IPS-11a (cell line): ENCODE measurements around the gene MAGEC2.

ENCODE experiments used
- H3K4me3 ChIP-seq: one replicate; pipeline ENCODE4 v1.5.1; 2013; ENCODE audit warnings: low read depth, low read length, control low read depth

Gene MAGEC2, protein sequence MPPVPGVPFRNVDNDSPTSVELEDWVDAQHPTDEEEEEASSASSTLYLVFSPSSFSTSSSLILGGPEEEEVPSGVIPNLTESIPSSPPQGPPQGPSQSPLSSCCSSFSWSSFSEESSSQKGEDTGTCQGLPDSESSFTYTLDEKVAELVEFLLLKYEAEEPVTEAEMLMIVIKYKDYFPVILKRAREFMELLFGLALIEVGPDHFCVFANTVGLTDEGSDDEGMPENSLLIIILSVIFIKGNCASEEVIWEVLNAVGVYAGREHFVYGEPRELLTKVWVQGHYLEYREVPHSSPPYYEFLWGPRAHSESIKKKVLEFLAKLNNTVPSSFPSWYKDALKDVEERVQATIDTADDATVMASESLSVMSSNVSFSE

DNA sequence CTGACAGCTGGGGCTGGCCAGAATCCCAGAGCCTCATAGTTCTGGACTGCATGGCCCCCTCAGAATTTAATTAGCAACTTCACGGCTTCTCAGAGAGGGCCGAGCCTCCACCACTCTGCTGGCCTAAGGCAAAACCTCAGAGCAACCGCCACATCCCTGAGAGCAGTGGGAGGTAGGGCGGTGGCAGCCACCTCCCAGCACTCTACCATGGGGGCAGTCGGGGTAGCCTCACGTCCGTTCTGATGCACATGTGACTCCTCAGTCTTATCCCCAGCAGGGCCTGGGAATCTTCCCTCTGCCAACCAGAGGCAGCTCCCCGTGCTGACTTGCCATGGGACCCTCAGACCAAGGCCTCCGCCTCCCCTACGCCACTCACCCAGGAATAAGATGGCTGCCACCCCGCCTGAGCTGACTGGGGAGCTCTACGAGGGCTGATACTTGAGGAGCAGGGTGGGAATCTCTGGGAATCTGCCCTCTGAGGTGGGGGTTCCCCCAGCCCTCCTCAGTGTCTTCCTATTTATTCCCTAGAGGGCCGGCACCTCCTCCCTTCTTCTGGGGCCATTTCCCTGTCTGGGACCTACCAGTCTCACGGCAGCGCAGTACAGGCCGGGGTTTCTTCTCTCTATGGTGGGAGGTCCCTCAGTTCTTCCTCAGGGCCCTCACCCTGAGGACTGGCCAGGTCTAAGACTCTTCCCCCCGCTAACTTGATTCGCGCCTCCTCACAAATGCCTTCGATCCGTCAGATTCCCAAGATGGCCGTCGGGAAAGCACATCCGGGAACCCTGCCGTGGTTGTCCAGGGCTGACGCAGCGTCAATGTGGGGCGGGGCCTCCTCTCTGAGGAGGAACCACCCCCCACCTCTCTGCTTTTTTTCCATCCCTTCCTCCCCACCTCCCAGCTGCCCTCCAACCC, at the start of gene MAGEC2:
MAGEC2 (minus strand) TSS at position 769 of the 912 bp plus-strand sequence. CDS start 1,303 bp downstream, outside the sequence.
- no peak within 1 kb of the TSS for H3K4me3 ChIP-seq

DNA sequence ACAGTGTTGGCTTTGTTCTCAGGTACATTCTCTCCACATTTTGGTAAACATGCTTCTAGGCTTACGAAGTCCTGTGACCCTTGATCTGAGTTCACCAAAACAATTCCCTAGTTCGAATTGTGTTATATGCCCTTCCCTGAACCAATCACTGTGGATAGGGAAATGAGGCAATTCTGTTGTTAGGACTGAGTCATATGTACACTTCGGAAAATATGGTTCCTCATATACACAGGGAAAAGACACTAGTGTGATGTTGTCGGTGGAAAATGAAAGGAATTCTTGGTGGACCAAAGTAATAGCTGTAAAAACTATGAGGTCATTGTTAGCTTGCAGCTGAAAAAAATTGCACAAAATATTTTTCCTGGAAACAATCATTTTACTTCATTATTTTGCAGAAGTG, 46.6 kb upstream of the MAGEC2 start:
- H3K4me3 ChIP-seq = no peak overlapping the region

DNA sequence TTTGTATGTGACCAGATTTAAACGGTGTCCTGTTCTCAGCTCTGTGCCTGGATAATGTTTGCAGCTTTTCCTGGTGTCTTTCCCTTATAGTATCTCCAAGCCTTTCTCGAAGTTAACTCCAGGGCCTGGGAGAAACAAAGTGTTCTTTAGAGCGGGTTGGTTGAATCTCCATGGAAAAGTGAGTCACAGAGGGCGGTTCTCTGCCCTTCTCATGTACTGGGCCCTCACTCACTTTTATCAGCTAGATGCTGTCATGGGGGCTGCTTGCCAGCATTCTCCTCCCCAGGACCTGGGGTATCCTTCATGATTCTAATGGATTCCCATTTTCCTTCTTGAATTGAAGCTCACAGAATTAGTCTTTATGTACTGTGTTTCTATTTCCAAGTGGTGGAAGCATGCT, 46.1 kb upstream of the MAGEC2 start:
- H3K4me3 ChIP-seq = no peak overlapping the region

DNA sequence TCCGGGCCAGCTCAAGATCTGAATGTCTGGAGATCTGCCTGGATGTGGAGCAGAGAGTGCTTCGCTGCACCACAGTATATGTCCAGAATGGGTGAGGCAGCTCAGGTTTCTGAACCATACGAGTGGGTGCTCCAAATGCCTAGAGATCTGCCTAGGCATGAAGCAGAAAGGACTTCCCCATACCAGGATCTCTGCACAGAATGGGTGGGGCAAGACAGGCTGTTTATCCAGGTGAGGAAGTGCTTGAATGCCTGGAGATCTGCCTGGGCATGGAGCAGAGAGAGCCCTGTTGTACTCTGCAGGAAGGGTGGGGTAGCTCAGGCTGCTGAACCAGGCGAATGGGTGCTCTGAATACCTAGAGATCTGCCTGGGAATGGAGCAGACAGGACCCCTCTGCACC, 45.4 kb upstream of the MAGEC2 start:
- no peak overlapping the region for H3K4me3 ChIP-seq

DNA sequence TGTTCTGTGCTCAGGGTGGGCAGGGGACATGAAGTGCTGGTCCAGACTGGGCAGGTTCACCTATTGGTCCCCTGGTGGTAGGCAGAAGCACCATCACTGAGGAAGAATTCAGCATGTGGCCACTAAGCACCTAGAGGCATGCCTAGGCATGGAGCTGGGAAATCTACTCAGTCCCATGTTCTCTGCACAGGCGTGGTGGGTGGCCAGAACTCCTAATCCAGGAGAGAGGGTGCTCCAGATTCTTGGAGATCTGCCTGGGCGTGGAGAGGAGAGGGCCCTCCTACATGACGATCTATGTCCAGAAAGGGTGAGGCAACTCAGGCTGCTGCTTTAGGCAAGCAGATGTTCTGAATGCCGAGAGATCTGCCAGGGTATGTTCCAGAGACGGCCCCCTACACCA, 44.6 kb upstream of the MAGEC2 start:
- H3K4me3 ChIP-seq = no peak overlapping the region

DNA sequence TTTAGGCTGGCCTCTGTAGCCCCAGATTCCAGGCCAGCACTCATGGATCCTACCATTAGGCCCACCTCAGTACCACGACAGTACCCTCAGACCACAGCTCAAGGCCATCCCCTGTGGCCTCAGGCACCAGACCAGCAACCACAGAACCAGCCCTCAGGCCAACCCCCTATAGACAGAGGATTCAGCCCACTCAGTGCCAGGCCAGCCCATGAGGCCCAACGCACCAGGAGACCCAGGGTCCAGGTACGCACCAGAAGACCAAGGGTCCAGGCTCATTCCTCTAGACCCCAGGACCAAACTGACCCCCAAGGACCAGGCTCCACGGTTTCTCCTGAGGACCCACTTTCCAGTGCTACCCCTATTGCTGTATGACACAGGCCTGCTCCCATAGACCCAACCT, 39.5 kb upstream of the MAGEC2 start:
- no peak overlapping the region for H3K4me3 ChIP-seq

DNA sequence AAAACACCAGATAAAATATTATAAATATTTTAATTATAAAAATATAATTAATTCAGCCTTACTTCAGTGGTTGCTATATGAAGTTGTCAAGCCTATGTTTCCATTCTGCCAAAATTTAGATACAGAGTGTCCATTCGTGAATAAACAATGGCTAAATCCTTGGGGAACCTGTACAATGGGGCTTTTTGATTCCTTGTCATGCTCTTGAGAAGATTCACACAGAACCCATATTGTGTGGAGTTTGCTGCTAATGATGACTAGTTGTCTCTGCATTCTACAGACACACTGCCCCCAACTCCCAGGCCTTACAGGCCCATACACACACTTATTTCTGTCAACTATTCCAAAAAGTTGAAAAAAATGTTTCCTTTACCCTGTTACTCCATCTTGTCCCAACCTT, 33.4 kb upstream of the MAGEC2 start:
- no peak overlapping the region for H3K4me3 ChIP-seq

DNA sequence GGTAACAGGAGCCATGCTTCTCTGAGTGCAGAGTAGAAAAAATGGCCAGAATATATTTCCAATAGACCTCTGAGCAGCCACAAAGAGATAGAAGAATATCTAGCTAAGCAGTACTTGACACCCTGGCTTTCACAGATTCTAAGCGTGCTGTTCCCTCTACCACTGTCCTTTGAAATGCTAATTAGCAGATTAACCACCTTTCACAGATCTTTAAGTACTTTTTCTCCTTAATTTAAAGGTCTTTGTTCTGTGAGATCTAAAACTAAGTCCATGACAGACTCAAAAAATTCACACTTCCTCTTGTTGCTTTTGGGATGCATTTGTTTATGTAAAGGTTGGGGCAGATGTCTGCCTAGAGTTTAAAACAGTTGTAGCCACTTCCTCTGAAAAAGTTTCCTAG, 28.3 kb upstream of the MAGEC2 start:
- H3K4me3 ChIP-seq = no peak overlapping the region

DNA sequence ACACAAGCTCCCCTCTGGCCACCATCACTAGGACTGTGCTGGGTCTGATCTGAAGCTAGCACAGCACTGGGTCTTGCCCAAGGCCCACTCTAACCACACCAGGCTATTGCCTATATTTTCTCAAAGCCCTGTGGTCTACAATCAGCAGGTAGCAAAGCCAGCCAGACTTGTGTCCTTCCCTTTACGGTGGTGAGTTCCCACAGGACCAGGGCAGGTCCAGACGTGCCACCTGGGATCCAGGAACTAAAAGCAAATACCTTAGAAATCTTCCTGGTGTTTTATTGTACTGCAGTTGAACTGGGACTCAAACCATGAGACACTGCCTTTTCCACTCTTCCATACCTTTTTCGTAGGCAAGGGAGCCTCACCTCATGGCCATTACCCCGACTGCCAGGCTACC, 9.0 kb upstream of the MAGEC2 start:
- H3K4me3 ChIP-seq = no peak overlapping the region

DNA sequence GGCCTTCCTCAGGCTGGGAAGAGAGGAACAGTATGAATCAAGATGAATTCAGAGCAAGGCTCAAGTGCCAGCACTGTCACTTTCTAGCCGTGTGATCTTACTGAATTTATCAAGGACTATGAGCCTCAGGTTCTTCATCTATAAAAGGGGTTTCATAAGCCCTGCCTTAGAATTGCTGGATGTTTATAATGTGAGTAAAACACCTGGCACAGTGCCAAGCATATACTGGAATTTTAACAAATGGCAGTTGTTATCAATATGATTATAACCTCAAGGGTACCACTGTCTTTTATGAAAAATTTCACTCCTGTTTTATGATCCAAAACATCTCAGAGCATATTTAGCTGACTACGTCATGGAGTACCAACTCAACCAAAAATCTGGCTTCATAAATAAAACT, 4.0 kb downstream of the MAGEC2 start:
- H3K4me3 ChIP-seq = no peak overlapping the region

DNA sequence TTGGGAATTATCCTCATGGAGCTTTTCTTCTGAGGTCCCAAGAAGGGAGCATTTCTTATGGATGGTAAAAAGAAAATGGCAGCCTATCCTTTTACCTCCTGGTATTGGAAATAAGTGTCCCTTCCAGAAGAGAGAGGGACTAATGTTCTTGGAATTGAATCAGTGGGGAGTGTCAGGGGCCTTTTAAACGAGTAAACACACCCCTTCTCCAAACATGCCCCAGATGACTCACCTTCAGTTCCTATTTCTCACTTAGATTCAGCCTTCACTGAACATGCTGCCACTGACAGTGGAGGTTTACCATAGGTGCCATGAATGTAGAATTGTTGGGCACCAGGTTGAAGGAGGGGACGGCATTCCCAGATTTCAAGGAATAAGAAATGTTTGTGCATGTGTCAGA, 19.0 kb downstream of the MAGEC2 start:
- no peak overlapping the region for H3K4me3 ChIP-seq

DNA sequence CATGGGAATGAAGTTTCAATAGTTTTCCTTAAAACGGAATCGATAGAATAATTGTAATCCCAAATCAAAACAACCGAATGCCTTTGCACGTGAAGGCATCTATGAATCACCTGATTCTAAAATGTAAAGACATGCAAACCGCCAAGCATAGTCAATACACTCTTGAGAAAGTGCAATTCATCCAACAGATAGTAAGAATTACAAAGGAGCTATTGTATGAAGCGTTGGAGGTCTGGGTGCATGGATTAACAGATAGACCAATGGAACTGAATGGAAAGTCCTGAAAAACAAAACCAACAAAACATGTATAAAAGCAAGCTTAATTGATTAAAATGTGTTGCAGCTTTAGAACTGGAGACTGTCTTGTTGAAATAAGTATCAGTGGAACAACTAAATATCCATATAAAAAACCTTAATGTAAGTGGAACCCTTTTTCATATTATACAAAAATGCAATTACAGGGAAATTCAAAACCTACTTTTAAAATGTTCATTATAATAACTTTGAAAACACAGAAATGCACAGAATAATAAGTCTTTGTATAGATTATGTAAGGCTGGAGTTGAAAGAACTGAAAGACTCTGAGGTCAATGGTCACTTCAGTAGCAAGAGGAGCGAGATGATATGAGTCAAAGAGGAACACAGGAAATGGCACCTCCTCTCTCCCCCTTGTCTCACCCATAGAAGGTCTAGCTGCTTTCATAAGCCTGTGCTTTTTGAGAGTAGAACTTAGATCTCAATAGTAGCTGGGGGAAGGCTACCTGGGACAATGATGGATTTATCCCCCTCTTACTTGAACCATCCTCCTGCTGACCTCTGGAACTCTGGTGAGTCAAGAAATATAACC, 20.1 kb downstream of the MAGEC2 start:
- H3K4me3 ChIP-seq = no peak overlapping the region

DNA sequence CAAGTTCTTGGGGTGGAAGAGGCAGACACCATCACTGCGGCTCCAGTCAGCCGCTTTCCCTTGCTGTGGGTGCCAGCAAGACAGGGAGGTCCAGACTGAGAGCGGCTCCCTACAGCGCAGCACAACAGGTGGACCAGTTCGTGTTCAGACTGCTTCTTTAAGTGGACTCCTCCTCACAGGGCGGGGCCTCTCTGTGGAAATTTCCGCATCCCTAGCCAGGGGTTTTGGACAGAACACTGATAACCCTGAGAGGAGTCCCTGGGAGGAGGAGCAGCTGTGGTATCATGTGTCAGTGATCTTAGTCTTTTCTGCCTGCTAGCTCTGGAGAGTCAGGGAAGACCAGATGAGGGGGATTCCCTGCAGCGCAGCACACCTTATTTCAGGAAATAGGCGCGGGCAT, 48.5 kb downstream of the MAGEC2 start:
- H3K4me3 ChIP-seq = no peak overlapping the region
